Ecto neural progenitor cell (in vitro differentiated cells): ENCODE measurements around the gene KCNJ15.
A peak's percentile ranks its signal among the peaks of the same experiment; 100 is the strongest.

Experiments used
- DNase-seq: peaks from one replicate; pipeline ENCODE4 v3.0.0-alpha.2; 2018; ENCODE audit warnings: low spot score

The KCNJ15 gene

GRCh38 chr21:38327984-38328383 is 71.2 kb downstream of the KCNJ15 start:
- no peak for DNase-seq

DNA sequence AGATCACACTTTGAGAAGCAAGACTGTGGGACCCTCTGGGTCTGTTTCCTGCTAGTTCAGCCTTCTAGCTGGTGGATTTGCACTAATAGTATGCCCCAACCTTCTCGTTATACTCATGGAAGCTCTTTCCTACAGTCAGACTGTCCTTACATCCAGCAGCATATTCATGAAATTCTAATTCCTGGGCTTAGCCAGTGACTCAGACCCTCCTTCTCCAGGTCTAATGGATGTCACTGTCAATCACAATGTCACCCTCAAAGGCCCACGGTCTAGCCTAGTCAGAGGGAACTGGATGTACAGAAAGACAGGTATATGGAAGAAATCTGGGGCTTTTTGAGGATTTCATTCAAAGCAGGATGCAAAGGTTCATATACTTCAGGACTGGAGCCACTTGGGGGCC is 72.4 kb downstream of the KCNJ15 start:
- no peak for DNase-seq

DNA sequence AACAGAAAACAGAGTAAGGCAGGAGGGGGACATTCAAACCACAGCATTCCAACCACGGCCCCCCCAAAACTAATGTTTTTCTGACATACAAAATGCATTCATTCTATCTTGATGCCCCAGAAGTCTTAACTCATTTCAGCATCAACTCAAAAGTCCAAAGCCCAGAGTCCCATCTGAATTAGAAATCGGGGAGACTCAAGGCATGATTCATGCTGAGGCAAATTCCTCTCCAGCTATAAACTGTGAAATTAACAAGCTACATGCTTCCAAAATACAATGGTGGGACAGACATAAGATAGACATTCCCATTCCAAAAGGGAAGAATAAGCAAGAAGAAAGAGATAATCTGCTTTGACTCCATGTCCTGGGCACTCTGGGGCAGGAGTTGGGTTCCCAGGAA is 73.9 kb downstream of the KCNJ15 start:
- no peak for DNase-seq

DNA sequence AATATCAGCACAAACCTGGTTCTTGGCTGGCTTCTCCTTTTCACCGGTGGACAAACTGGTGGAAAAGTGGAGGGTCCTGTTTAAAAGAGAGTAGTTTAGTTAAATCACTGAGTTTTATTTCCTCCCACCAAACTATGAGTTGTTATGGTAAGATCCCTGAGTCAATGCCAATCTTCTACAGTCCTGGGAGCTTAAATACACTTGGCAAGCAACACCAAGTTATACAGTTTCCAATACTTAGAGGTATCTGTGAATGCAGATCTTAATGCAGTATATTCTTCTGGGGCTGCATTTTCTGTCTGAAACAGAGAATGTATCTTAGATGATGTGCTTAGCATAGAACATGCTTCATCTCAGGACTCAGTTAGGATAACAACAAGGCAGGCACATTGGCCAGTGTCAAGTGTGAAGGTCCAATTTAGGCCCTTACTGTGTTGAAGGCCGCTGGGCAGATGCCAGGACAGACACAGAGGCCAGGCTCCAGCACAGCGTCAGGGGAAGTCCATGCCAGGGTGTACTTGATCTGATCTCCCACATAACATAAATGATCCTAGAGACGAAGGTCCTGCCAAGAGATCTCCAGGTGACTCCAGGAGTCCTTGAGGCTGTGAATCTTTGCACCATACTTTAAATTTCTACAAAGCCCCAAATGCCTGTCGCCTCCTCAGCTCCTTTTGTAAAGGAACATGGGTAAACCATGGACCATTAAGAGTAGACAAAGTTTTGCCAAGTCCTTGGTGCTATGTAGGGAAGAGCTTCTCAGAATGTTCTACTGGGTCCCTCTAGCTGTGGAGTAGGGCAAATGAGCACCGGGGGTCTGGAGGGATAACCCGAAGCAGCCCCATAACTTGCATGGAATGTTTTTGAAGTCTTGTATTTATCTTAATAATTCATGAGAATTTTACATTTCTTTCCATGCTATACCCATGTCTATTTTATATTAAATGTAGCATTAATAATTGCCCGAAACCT is 76.8 kb downstream of the KCNJ15 start:
- no peak for DNase-seq

DNA sequence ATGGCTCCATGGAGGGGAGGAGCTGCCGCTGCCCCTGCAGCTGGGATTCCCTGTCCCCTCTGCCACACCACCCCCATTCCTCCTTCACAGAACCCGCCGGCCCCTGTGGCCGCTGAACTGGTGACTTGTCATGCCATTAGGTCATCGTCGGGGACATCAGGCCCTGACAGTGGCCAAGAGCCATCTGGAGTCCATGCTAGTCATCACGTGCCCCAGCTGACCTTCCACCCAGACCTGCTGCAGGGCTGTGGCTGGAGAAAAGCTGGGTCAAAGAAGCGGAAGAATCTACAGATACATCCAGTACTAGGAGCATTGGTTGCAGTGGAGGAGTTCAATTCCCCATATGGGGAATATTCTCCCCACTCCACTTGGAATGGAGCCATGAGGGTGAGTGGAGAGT is 78.1 kb downstream of the KCNJ15 start:
- DNase-seq: no peak

DNA sequence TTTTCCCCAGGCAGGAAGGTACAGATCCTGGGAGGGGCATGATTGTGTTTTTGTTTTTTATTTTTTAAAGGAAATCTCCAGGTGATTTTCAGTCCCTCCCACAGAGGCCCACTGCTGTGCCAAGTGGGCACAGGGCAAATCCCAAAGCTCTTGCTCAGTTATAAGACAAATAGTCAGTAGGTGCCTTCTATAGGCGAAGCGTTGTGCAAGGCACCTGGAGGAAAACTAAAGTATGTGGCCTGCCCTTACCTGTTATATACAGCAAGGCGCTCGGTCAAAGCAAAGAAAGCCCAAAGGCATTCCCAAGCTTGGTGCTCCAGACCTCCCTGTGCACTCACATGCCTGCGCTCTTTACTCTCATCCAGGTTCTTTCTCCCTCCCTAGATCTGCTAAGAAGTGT is 81.0 kb downstream of the KCNJ15 start:
- DNase-seq: no peak

DNA sequence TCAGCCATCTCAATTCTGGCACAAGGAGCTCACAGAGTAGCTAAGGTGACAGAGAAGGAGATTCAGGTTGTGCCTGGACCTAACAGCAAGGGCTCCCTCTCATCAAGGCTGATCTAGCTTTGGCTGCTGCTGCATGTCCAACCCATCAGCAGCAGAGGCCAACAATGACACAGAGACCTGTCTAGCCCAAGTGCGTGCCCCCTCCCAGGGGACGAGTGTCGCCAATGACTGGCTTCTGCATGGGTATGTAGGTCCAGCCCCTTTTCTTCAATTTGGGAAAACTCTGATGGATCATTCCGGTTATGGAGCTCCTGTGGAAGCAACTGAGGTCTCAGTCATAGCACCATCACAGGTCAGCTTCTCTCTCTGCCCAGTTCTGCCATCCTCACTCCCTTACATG is 83.3 kb downstream of the KCNJ15 start:
- DNase-seq: no peak

DNA sequence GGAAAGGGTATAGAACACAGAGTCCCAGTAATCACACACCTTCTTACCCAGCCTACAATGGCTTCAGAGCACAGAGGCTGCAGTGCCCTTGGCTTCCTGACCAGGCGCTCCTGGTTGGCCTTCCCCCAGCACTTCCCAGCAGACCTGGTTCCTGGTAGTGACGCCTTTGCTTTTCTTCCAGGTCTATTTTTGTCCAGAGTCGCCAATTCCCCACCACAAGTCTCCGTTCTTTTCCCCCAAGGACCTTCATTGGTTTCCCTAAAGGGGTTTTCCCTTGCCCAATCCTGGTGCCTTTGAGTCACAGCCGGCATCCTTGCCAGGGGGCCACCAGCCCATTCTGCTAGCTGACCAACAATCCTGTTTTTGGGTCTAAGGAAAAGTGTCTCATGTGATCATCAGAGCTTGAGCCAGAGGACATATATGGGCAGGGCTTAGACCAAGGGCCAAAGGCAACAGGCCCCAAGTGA is 84.8 kb downstream of the KCNJ15 start:
- no peak for DNase-seq

DNA sequence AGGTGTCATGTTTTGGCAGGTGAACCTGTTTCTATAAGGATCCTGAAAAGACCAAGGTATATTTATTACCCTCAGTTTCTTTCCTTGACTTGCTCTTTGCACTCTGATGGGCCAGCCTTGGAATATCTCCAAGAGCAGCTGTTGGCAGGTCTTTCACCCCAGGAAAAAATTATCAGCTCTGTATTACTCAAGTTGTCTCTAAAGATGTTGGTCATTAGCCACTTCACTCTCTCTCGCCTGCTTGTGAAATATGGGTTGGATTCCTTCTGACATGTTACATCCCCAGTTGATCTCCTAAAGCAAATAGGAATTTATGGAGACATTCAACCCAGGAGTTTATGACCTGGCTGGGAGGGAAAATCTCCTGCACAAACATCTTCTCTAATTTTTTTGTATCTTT is 85.9 kb downstream of the KCNJ15 start:
- no peak for DNase-seq

DNA sequence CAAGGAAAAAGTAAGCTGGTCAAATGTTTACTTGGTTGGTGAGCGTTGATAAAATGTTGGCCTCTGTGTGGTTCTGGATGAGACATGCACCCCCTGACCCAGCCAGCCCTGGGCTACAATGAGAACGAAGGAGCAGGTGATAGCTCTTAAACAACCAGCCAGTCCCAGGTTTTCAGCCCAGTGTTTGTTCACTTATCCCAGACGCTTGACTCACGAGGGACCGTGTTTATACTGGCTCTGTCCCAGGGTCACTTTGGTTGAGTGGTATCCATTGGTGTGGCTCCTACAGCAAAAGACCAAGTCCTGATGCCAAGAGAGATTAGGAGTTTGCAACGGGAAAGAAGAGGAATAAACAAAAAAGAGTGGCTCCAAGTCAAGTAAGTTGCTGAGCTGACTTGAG is 86.9 kb downstream of the KCNJ15 start:
- no peak for DNase-seq

- no peak for DNase-seq
Measured at GRCh38 chr21:38346286-38346685, 89.5 kb downstream of the KCNJ15 start.

GRCh38 chr21:38349111-38349746 is 92.4 kb downstream of the KCNJ15 start:
- no peak for DNase-seq

- DNase-seq: no peak
Measured at GRCh38 chr21:38349977-38350376, 93.2 kb downstream of the KCNJ15 start.

GRCh38 chr21:38350684-38351083 is 93.9 kb downstream of the KCNJ15 start:
- no peak for DNase-seq

- DNase-seq: no peak
Measured at GRCh38 chr21:38351176-38351959, 94.6 kb downstream of the KCNJ15 start.

DNA sequence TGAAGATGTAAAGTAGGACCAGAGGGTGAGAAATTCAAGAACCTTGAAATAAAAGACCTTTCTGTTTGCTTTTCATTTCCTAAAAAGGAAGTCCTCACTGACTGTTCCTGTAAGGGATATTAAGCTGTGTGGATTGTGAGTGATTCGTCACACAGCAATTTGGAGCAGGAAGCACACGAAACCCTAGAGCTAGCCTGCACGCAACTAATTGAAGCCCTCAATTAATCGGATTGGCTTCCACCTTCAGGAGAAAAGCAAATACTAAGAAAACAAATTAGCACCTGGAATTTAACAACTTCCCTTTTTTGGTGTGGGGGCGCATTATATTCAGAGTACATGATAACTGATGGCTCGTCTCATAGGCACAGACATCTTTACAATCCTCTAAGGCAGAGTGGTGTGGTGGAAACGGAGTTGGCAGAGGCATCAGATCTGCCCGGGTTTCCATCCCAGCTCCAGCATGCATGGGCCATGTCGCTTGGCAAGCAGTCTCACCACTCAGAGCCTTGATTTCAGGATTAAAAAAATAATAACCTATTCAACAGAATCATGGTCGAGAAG is 95.2 kb downstream of the KCNJ15 start:
- DNase-seq: no peak

GRCh38 chr21:38352536-38353219 is 95.9 kb downstream of the KCNJ15 start:
- DNase-seq: peak; percentile 62

- no peak for DNase-seq
Measured at GRCh38 chr21:38354231-38354630, 97.4 kb downstream of the KCNJ15 start.

DNA sequence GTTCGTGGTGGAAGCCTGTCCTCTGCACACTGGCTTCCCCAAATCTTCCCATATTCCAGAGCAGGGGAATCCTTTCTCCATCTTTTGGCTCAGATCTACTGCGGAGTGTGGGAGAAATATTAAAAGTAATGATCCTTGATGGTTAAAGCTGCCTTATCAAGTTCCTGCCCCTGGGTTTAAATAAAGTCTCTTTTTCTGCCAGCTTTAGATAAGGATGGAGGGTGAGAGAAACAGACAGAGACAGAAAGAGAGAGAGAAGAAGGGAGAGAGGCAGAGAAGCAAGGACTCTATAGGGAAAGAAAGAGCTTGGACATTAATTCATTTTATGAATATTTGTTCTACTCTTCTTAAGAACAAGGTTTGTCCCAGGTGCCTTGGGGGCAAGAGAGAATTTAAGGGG is 98.0 kb downstream of the KCNJ15 start:
- no peak for DNase-seq

DNA sequence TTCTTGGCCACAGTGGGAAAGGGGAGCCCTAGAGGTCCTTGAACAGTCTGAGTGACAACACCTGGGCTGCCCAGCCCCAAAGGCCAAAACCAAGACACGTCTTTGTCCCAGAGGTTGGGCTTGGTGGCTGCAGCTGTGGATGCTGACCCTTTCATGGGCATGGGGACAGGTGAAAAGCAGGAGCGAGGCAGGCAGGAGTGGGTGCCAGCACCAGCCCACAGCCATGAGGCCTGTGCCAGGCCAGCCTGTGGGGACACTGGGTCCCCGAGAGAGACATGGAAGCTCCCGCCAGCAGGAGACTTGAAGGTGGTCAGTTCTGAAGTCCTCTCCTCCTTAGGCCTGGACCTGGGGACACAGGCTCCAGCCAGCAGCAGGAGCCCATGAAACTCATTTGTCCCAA is 98.6 kb downstream of the KCNJ15 start:
- no peak for DNase-seq

DNA sequence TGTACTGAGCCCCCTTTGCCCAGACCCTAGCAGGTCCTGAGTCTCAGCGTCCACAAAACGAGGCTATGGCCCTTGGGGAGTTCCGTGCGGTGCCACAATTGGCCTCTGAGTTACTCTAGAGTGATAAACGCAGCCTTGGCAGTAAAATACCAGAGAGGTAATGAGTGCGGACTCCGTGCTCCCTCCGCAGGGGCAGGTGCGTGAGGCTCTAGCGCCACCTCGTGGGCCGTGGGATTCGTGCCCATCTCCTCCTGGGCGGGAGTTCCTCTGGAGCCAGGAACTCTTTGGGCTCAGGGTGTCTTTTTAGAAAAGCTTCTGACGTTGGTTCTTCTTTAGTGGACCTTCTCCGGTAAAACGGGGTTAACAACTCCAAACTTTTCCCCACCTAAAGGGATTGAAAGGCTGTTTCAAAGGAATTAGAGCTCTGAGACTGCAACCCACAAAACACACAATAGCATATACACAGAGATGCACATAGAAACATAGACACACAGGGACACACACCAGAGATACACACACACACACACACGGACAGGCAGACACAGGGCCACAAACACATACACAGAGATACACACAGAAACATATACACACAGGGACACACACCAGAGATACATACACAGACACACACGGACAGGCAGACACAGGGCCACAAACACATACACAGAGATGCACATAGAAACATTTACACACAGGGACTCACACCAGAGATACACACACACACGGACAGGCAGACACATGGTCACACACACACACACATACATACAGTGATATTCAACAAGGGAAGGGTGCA is 99.4 kb downstream of the KCNJ15 start:
- peak; percentile 87 for DNase-seq
